GM19438 (cell line): ENCODE measurements around the gene FDXR.

Experiments
- ATAC-seq: cut with Tn5 transposase; IDR thresholded peaks from one replicate; pipeline ENCODE4 v1.9.1; 2021; ENCODE audit warnings: low read depth; ENCODE audit not compliant: unreplicated experiment

Gene FDXR

GRCh38 chr17:74818291-74818938, 54.4 kb downstream of the FDXR start:
- ATAC-seq: no peak

- ATAC-seq: no peak
These were observed 55.7 kb downstream of the FDXR start for GRCh38 chr17:74816905-74817620.

- ATAC-seq: no peak
These were observed 57.0 kb downstream of the FDXR start for GRCh38 chr17:74815550-74816370.

GRCh38 chr17:74815067-74815466, 57.7 kb downstream of the FDXR start:
- no peak for ATAC-seq

- ATAC-seq: no peak
These were observed 58.3 kb downstream of the FDXR start for GRCh38 chr17:74814453-74814852.
